ENCODE results near the gene LHFPL3.
A peak's percentile ranks its signal among the peaks of the same experiment; 100 is the strongest.
"Not testable (repeated sequence)": the region's sequence is repeated elsewhere in the genome, so short reads cannot be mapped to it uniquely, and the experiment has no call there.

LHFPL3 gene

GRCh38 chr7:104487642-104488041, 159.2 kb downstream of the LHFPL3 start:
- DNase-seq = no peak

- no peak for DNase-seq
These were observed 169.1 kb downstream of the LHFPL3 start for GRCh38 chr7:104497379-104497967.

GRCh38 chr7:104499975-104500374, 171.6 kb downstream of the LHFPL3 start:
- no peak for DNase-seq

- no peak for DNase-seq
These were observed 181.5 kb downstream of the LHFPL3 start for GRCh38 chr7:104509874-104510273.

- no peak for DNase-seq
These were observed 196.4 kb downstream of the LHFPL3 start for GRCh38 chr7:104524853-104525252.

GRCh38 chr7:104528142-104528541, 199.7 kb downstream of the LHFPL3 start:
- DNase-seq = no peak

GRCh38 chr7:104529567-104529966, 201.2 kb downstream of the LHFPL3 start:
- DNase-seq = no peak

- DNase-seq = no peak
These were observed 201.8 kb downstream of the LHFPL3 start for GRCh38 chr7:104530251-104530650.

GRCh38 chr7:104534149-104534548, 205.7 kb downstream of the LHFPL3 start:
- no peak for DNase-seq

- no peak for DNase-seq
These were observed 207.4 kb downstream of the LHFPL3 start for GRCh38 chr7:104535841-104536240.

- no peak for DNase-seq
These were observed 208.6 kb downstream of the LHFPL3 start for GRCh38 chr7:104536956-104537355.

GRCh38 chr7:104538152-104538551, 209.7 kb downstream of the LHFPL3 start:
- no peak for DNase-seq

GRCh38 chr7:104541897-104542296, 213.5 kb downstream of the LHFPL3 start:
- no peak for DNase-seq

GRCh38 chr7:104548861-104549260, 220.5 kb downstream of the LHFPL3 start:
- no peak for DNase-seq

GRCh38 chr7:104550362-104550761, 222.0 kb downstream of the LHFPL3 start:
- DNase-seq = no peak

GRCh38 chr7:104551226-104551625, 222.8 kb downstream of the LHFPL3 start:
- no peak for DNase-seq

GRCh38 chr7:104552102-104552501, 223.7 kb downstream of the LHFPL3 start:
- peak in 1 of 5 donors; percentile 8 for DNase-seq

GRCh38 chr7:104553074-104553473, 224.7 kb downstream of the LHFPL3 start:
- no peak for DNase-seq

GRCh38 chr7:104563350-104563901, 235.0 kb downstream of the LHFPL3 start:
- not testable (repeated sequence) for DNase-seq

GRCh38 chr7:104569751-104570150, 241.3 kb downstream of the LHFPL3 start:
- no peak for DNase-seq

GRCh38 chr7:104572554-104572953, 244.2 kb downstream of the LHFPL3 start:
- DNase-seq = no peak

GRCh38 chr7:104584620-104585019, 256.2 kb downstream of the LHFPL3 start:
- no peak for DNase-seq

- not testable (repeated sequence) for DNase-seq
These were observed 267.2 kb downstream of the LHFPL3 start for GRCh38 chr7:104595591-104595990.

- DNase-seq = no peak
These were observed 275.6 kb downstream of the LHFPL3 start for GRCh38 chr7:104603957-104604356.

GRCh38 chr7:104604706-104605105, 276.3 kb downstream of the LHFPL3 start:
- no peak for DNase-seq

All from T-helper 1 cell (primary cell).